Neutrophil (primary cell): ENCODE data around the gene HDAC7.
A peak's percentile ranks its signal among the peaks of the same experiment; 100 is the strongest.

Experiments used
- H3K27ac ChIP-seq: fragments of 200-600 bp; sonication (generic); 2 replicates; pipeline ENCODE4 v1.5.1; 2016; ENCODE audit warnings: mild to moderate bottlenecking, moderate library complexity
- H3K27me3 ChIP-seq: fragments of 200-600 bp; sonication (generic); 2 replicates; pipeline ENCODE4 v1.6.0; 2016; ENCODE audit warnings: mild to moderate bottlenecking
- H3K36me3 ChIP-seq: fragments of 200-600 bp; sonication (generic); 2 replicates; pipeline ENCODE4 v1.5.1; 2017
- H3K4me1 ChIP-seq, 2 experiments: fragments of 200-600 bp in 1 of 2; sonication (generic) in 1 of 2; 1 replicate in 1 of 2; 2 replicates in 1 of 2; pipeline versions ENCODE4 v1.5.1 to v1.6.1; 2013 to 2016; ENCODE audit warnings: low read depth in 1 of 2, low read length in 1 of 2, mild to moderate bottlenecking in 1 of 2, moderate library complexity in 1 of 2; ENCODE audit not compliant: control insufficient read depth in 1 of 2, insufficient read depth in 1 of 2
- H3K4me3 ChIP-seq, 2 experiments: fragments of 200-600 bp in 1 of 2; sonication (generic) in 1 of 2; 1 replicate in 1 of 2; 2 replicates in 1 of 2; pipeline ENCODE4 v1.5.1; 2013 to 2016; ENCODE audit warnings: low read depth in 1 of 2, low read length in 1 of 2, mild to moderate bottlenecking in 1 of 2, moderate library complexity in 1 of 2
- H3K9me3 ChIP-seq: fragments of 200-600 bp; sonication (generic); 2 replicates; pipeline ENCODE4 v1.5.1; 2016
- TF ChIP-seq, protein P1 (sequence below): fragments of 200-600 bp; sonication (generic); IDR thresholded peaks from 2 replicates; pipeline ENCODE4 v1.5.1; 2016; ENCODE audit warnings: antibody characterized with exemption

The HDAC7 gene

DNA sequence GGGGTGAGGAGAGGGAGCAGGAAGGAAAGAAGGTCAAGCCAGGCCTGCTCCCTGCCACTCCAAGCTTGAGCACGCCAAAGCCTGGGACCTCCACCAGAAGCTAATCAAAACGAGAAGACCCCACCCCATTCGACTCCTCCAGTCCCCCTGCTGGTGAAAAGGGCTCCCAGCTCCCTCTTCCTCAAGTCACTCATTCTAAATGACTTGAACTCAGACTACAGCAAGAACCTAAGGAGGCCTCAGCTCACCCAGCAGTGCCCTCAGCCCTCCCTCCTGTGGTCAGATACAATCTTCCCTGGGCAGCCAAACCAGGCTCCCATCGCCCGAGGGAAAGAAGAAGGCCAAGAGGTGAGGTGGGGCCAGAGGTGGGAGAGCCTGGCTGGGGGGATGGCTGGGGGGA lies 17.4 kb downstream of the HDAC7 start:
- TF ChIP-seq, protein P1, sequence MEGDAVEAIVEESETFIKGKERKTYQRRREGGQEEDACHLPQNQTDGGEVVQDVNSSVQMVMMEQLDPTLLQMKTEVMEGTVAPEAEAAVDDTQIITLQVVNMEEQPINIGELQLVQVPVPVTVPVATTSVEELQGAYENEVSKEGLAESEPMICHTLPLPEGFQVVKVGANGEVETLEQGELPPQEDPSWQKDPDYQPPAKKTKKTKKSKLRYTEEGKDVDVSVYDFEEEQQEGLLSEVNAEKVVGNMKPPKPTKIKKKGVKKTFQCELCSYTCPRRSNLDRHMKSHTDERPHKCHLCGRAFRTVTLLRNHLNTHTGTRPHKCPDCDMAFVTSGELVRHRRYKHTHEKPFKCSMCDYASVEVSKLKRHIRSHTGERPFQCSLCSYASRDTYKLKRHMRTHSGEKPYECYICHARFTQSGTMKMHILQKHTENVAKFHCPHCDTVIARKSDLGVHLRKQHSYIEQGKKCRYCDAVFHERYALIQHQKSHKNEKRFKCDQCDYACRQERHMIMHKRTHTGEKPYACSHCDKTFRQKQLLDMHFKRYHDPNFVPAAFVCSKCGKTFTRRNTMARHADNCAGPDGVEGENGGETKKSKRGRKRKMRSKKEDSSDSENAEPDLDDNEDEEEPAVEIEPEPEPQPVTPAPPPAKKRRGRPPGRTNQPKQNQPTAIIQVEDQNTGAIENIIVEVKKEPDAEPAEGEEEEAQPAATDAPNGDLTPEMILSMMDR, result no peak
- Histone ChIP-seq H3K27ac (peak overlapping the region; percentile 84), H3K4me1 (peaks cover 49 to 71% of the 10 kb centered on the region in 2 experiments), H3K36me3 (peaks cover 31% of the 10 kb centered on the region), H3K4me3 (peak overlapping the region; percentile 31 to 47), H3K27me3 (no peaks in the 10 kb centered on the region), H3K9me3 (no peaks in the 10 kb centered on the region)

DNA sequence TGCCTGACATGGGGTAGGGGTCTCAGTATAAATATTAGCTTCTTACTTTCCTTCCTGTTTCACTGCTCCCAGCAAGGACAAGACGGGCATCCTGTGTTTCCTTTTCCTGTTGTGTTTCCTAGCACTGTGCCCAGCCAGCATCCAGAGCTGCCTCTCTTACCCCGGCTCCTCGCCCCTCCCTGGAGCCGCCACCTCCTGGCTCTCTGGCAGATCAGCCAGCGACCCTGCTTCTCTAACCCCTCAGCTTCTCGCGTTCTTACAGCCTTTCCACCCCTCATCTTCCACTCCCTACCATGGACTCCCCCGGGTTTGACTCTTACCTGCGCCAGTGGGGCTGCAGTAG lies 17.8 kb downstream of the HDAC7 start:
- H3K4me3 ChIP-seq, result peak overlapping the region; percentile 31 to 47
- H3K36me3 ChIP-seq, result peaks cover 36% of the 10 kb centered on the region
- no peaks in the 10 kb centered on the region for H3K9me3 ChIP-seq
- peak overlapping the region; percentile 84 for H3K27ac ChIP-seq
- peaks cover 45 to 67% of the 10 kb centered on the region in 2 experiments for H3K4me1 ChIP-seq
- TF ChIP-seq, protein P1, result no peak
- H3K27me3 ChIP-seq, result no peaks in the 10 kb centered on the region

DNA sequence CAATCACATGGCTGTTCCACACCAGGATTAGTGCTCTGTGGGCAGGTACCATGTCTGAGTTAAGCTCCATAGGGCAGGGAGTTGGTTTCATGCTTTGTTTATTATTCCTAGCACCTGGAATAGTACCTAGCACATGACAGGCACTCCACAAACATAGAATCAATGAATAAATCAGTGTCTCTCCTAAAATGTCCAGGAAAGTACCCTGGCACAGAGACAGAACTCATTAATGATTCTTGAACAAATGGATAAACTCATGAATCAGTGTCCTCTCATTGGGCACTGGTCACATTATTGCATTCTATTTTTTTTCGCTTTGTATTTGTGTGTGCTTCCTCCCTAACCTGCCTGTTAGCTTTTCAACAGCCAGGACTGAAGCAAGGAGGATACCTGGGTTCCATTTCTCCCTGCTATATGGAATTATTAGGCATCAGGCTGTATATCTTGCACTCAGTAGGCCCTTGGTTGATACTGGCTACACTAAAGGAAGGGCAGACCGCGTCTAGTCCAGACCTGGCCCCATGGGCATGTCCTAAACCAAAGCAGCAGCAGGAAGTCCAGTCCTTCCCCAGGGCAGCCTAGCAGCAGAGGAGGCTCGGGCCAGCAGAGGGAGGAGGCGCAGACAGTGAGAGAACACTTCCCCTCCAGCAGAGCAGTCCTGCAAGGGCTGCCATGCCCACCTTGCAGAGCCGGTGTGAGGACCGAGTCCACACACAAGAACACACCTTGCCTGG lies 18.4 kb downstream of the HDAC7 start:
- Histone ChIP-seq H3K36me3 (peaks cover 41% of the 10 kb centered on the region), H3K27ac (peak overlapping the region; percentile 84), H3K4me1 (peaks cover 44 to 62% of the 10 kb centered on the region in 2 experiments)

DNA sequence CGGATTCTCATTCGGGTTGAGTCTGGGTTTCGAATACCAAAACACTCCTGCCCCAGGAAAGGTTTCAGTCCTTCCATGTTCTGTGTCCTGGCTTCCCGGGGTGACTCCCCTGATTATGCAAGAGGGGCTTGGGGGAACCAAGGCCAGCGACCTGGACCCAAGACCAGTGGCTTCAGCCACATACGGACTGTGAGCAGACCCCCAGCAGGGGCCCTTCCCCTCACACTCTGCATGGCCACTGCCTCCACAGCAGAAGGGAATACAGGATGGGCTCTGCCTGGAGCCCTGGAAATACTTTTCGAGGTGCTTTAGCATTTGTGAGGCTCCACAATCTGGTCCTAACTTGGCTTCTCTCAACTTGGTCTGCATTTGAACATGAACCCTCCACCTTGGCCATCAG lies 19.1 kb downstream of the HDAC7 start:
- Histone ChIP-seq H3K4me1 (peaks cover 44 to 54% of the 10 kb centered on the region in 2 experiments), H3K27ac (no peak overlapping the region), H3K27me3 (no peaks in the 10 kb centered on the region), H3K9me3 (no peaks in the 10 kb centered on the region), H3K36me3 (peaks cover 49% of the 10 kb centered on the region), H3K4me3 (no peak overlapping the region)
- TF ChIP-seq, protein P1, result no peak

More for the DNA sequence above, 18.4 kb downstream of the HDAC7 start:
- no peaks in the 10 kb centered on the region for H3K9me3 ChIP-seq
- TF ChIP-seq, protein P1, result no peak
- peak overlapping the region; percentile 31 to 47 for H3K4me3 ChIP-seq
- no peaks in the 10 kb centered on the region for H3K27me3 ChIP-seq

DNA sequence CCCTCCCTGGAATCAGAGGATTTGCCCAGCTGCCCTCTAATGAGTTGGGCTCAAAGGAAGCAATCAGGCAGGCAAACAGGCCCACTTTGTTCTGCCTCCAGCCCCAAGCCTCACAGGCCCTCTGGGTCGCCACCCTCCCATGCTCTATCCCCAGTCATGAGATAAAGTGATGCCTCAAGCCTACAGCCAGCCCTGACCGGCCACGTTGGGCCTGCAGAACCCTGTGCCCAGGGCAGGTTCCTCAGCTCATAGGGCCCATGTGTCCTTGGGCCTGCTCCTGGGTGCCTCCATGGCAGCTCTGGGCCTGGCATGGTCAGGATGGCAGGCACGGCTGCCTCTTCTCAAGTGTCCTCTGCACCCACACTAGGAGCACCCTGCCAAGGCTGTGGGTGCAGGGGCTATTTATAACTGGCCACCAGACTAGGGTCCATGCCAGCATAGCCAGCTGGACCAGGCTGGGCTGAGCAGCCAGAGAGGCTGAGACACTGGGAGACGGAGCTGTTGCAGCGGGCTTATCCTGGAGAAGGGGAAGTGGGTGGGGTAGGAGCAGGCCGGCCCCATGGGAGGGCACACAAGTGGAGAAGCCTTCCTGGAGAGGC lies 20.2 kb downstream of the HDAC7 start:
- Histone ChIP-seq H3K27ac (peak overlapping the region; percentile 24), H3K4me1 (peaks cover 44 to 45% of the 10 kb centered on the region in 2 experiments), H3K4me3 (no peak overlapping the region), H3K9me3 (no peaks in the 10 kb centered on the region), H3K36me3 (peaks cover 52% of the 10 kb centered on the region), H3K27me3 (no peaks in the 10 kb centered on the region)
- TF ChIP-seq, protein P1, result no peak
